Ureter (tissue), 1 donor: ENCODE results near the gene KCNIP3. TPM values are rescaled to one million over a fixed set of nuclear protein-coding genes. Genes with fewer than 3 reads are reported as not detected.
A peak's percentile ranks its signal among the peaks of the same experiment; 100 is the strongest.

ENCODE experiments used
- DNase-seq: peaks from one replicate; pipeline ENCODE4 v3.0.0-alpha.2; 2020; ENCODE audit warnings: low spot score
- total RNA-seq: library from RNA; stranded (reverse); gene quantifications from one replicate; pipeline ENCODE4 v1.2.4, GENCODE V29; 2023
- donor health status: DM: yes; HTN: yes; CAD: no.

KCNIP3 gene
- total RNA-seq, 1 donor from 2014 or later, result 6.2 TPM

DNA sequence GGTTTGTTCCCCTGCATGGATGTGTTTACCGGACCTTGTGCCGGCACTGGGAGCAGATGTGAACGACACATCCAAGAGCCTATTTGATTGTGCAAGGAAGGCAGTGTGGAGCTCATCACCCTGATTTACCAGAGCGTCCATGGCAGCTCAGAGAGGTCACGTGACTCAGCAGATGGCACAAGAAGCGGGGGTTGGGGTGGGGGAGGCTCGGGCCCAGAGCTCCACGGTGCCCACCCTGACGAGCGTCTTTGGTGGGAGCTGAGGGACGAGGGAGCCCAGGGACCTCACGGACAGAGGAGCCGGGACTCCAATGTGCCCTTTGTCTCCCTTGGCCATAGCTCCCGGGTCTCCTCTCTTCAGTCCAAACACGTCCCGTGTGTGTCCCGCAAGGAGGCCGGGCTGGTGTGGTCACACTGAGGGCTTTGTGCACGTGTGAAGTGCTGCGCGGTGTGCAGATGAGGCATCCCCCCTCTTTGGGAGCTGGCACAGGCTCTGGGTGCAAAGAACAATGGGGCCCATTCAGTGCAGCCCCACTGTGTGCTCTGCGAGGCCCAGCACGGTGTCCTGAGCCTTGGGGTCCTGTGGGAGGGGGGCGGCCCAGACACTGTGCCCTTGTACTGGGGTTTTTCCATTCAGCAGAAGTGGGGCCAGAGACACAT, 15.5 kb downstream of the KCNIP3 start:
- no peak for DNase-seq

DNA sequence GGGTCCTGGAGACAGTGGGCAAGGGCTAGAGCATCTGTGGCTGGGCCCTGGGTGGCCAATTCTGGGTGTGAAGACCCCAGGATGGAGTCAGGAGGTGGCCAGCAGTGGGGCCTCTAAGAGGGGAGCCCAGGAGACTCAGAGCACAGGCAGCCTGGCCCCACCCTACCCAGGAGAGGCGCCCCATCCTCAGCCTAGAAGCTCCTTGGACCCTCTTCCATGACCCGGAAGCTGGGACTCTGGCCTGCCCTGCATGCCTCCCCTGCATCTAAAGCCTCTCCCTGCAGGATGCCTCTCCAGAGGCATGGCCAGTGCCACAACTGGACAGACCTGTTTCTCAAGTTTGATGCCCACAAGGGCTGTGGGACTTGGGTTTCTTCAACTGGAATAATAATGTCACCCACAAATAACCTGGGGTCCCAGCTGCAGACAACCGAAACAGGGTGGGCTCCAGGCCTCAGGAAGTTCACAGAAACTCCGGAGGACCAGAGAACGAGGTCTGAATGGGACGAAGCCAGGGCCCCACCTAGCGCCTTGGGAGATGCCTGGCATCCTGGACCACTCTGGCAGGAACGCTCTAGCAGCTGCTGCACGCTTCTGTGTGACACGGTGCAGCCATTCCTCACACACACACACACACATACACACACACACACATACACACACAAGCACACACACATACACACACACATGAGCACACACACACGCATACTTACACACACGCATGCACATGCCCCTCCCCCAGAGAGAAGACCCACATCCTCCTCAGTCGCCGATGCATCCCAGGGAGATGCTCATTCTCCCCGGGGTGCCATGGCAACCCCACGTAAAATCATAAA, 16.4 kb downstream of the KCNIP3 start:
- DNase-seq, result peak; percentile 63

GRCh38 chr2:95314598-95314963, 17.4 kb downstream of the KCNIP3 start:
- no peak for DNase-seq

- no peak for DNase-seq
These were observed 17.9 kb downstream of the KCNIP3 start for GRCh38 chr2:95314964-95315611.

DNA sequence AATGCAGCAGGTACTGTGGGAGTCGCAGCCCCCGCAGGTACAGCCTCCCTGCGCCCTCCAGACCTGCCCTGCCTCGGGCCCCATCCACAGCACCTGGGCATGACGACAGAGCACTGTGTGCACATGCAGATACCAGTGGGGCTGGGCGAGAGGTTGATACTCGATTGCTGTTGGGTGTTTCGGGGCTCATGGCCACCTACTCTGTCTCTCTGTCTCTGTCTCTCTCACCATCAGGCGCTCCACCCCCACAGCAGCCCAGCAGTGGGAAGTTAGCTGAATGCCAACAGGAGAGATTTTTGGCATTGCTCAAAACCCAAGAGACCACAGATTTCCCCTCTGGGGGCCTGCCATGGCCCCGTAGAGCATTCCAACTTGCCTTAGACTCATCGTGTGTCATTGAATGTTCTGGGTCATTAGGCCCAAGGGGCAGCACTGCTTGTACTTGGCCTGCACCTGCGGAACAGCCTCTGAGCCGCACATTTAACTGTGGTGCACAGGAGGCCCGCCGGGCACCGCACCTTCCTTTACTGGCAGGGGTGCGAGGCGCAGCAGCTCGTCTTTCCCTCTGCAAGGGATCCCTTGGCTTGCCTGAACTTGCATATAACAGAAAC, 18.8 kb downstream of the KCNIP3 start:
- no peak for DNase-seq

GRCh38 chr2:95316466-95317122, 19.4 kb downstream of the KCNIP3 start:
- DNase-seq, result no peak

- DNase-seq, result no peak
These were observed 20.0 kb downstream of the KCNIP3 start for GRCh38 chr2:95317123-95317500.

GRCh38 chr2:95317665-95318425, 20.7 kb downstream of the KCNIP3 start:
- no peak for DNase-seq

- no peak for DNase-seq
These were observed 21.5 kb downstream of the KCNIP3 start for GRCh38 chr2:95318431-95319220.

DNA sequence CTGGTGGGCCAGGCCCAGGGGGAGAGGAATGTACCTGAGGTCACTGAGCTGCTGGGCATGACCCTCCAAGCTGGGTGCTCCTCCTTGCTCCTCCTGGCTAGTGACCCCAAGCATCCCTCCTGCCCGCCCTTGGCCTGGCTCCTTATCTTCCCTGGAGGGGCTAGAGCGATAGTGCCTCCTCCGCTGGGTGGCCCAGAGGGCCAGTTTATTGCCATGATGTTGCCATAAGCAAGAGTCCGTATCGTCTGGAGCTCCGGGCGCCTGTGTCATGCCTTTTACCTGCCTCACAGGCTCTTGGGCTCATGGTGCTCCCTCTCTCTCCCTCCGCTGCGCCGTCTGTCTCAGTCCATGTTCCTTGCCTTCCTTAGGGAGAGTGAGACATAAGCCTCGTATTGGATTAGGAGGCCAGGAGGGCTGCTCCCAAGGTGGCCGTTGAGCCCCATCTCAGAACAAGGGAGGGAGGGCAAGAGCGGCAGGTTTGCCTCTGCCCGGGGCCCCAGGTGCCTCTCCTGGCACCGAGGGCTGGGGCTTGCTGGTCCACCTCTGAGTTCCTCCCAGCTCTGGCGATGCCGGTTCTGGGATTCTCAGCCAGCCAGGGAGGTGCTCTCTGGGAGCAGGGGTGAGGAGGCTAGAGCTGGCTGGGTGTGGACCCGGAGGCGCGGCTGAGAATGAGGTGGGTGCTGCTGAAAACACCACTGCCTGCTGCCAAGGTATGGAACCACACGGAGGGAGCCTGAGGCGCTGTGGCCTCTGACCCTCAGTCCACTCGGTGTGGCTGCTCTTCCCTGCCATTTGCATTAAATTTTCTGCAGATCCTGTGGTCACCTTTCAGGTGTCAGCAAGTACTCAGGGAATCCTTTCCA, 22.6 kb downstream of the KCNIP3 start:
- no peak for DNase-seq

DNA sequence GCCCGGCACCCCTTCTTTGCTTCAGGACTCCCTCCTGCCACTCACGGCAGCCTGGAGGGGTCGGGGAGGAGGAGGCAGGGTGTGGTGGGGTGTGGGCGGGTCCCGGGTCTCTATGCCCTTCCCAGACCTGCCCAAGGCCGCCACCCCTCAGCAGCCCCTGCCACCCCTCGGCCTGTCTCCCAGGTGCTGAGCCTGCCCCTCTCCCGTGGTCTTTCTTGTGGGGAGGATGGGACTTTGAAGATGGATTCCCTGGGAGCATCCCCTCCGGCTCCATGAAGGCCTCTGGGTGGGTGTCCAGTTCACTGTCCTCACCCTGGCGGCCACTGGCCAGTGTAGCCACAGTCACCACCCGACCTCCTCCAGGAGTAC, 23.2 kb downstream of the KCNIP3 start:
- DNase-seq, result no peak

GRCh38 chr2:95320986-95321767, 24.0 kb downstream of the KCNIP3 start:
- DNase-seq, result no peak

GRCh38 chr2:95323347-95324155, 26.4 kb downstream of the KCNIP3 start:
- no peak for DNase-seq

DNA sequence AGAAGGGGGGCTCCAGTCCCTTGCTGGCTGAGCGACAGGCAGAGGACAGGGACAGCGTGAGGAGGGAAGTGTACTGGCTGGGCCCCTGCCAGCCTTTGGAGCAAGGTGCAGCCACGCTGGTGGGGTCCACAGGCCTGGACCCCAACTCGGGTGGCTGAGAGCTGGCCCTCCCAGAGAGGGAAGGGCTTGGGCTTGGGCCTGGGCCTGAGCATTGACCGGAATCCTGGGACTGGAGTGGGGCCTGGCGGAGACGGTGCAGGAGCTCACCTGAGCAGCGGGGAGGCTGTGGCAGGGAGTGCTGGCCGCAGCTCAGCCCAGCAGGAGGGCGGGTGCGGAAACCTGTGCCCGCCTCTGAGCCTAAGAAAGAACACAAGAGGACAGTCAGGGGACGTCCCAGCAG, 27.9 kb downstream of the KCNIP3 start:
- DNase-seq, result no peak

DNA sequence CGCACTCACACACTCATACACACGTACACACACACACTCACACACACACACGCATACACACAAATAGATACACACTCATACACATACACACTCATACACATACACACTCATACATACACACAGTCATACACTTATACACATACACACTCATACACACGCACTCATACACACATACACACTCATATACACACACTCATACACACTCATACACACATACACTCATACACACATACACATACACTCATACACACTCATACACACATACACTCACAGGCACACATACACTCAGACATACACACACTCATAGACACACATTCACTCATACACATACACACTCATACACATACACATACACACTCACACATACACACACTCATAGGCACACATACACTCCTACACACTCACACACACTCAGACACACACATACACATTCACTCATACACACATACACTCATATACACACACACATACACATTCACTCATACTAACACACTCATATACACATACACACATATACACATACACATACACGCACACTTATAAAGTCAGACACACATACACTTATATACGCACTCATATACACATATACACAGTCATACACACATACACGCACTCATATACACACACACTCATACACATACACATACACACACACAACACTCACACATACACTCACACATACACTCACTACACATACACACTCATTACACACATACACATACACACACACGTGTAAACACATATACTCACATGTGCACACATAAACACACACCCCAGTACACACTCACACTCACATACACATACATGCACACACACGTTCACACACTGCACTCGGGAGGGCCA, 28.7 kb downstream of the KCNIP3 start:
- no peak for DNase-seq

DNA sequence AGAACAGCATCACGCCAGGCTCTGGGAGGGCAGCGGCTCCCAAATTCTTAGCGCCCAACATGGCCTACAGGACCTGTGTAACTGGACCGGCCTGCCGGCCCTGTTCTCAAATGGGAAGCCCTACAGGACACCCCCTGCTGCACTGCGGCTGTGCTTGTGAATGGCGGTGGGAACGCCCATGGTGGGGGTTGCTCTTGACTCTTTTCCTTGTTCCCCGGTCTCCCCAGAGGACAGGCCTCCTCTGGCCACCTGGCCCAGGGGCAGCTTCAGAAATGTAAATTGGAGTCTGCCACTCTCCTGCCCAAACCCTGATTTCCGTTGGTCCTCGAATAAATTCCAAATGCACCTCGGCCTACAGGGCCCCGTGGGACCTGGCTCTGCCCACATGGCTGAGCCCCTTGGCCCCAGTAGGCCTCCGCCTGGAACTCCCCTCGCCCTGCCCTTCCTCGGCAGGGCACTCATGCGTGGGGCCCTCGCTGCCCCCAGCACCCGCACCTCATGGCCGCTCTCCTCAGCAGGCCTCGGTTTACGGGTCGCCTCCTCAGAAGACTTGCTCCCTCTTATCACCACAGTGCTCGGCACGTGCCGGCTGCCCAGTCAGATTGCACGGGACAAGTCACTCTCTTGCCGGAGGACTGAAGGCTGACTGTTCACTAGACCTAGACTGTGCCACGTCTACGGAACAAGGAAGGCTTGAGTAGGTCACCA, 29.4 kb downstream of the KCNIP3 start:
- DNase-seq, result no peak
